GM12872 (cell line): Measurements from ENCODE around the gene HCN4.

Experiments used
- CTCF ChIP-seq: IDR thresholded peaks from 3 replicates; pipeline ENCODE4 v1.5.1; 2011; ENCODE audit warnings: low read depth, mild to moderate bottlenecking, low read length, moderate library complexity; ENCODE audit not compliant: insufficient read depth

HCN4 gene

GRCh38 chr15:73313861-73314260 lies 54.9 kb downstream of the HCN4 start:
- TF ChIP-seq CTCF, result no peak

GRCh38 chr15:73308305-73308704 lies 60.5 kb downstream of the HCN4 start:
- TF ChIP-seq CTCF, result no peak

- peak; percentile 66 for TF ChIP-seq CTCF
These were observed 63.2 kb downstream of the HCN4 start for GRCh38 chr15:73305331-73306211.

GRCh38 chr15:73303636-73304035 lies 65.1 kb downstream of the HCN4 start:
- TF ChIP-seq CTCF, result no peak

- no peak for TF ChIP-seq CTCF
These were observed 70.1 kb downstream of the HCN4 start for GRCh38 chr15:73298522-73299245.

- no peak for TF ChIP-seq CTCF
These were observed 72.0 kb downstream of the HCN4 start for GRCh38 chr15:73296609-73297353.
